Keratinocyte (primary cell): Measurements from ENCODE around the gene CCDC197. TPM values are rescaled to one million over a fixed set of nuclear protein-coding genes. Genes with fewer than 3 reads are reported as not detected.

Experiments used
- DNase-seq: peaks from one replicate; pipeline ENCODE4 v3.0.0-alpha.2; 2011; ENCODE audit warnings: low read depth, missing footprints, low spot score
- FAIRE-seq: peaks from 2 replicates; lab custom pipeline; 2011; peaks lifted over from hg19 to GRCh38; lab: Jason Lieb, UNC
- H2AFZ ChIP-seq: 2 replicates; pipeline ENCODE4 v1.6.0; 2012; ENCODE audit warnings: low read length, control low read depth, inconsistent platforms; ENCODE audit not compliant: control insufficient read depth
- H3K27ac ChIP-seq: 2 replicates; pipeline ENCODE4 v1.5.1; 2011; ENCODE audit warnings: low read length; ENCODE audit not compliant: control insufficient read depth, insufficient read depth
- H3K27me3 ChIP-seq: 3 replicates; pipeline ENCODE4 v1.6.0; 2011; ENCODE audit warnings: low read length; ENCODE audit not compliant: control insufficient read depth, insufficient read depth; ENCODE audit errors: extremely low read depth
- H3K36me3 ChIP-seq, 2 experiments: 2 replicates in 1 of 2; 3 replicates in 1 of 2; pipeline ENCODE4 v1.5.1; 2011; ENCODE audit warnings: low read length in 2 of 2, mild to moderate bottlenecking in 1 of 2; ENCODE audit not compliant: control insufficient read depth in 2 of 2, insufficient read depth in 2 of 2; ENCODE audit errors: extremely low read depth in 1 of 2
- H3K4me1 ChIP-seq: 3 replicates; pipeline ENCODE4 v1.5.1; 2011; ENCODE audit warnings: low read length; ENCODE audit not compliant: control insufficient read depth, insufficient read depth; ENCODE audit errors: extremely low read depth
- H3K4me2 ChIP-seq: 3 replicates; pipeline ENCODE4 v1.6.0; 2011; ENCODE audit warnings: low read depth, low read length; ENCODE audit not compliant: control insufficient read depth, insufficient read depth; ENCODE audit errors: extremely low read depth
- H3K4me3 ChIP-seq, 3 experiments: fragments of 200-600 bp in 1 of 3; sonication (generic) in 1 of 3; 2 replicates in 2 of 3; 3 replicates in 1 of 3; pipeline ENCODE4 v1.5.1; 2011 to 2016; ENCODE audit warnings: low read length in 3 of 3, mild to moderate bottlenecking in 3 of 3, control low read depth in 2 of 3, inconsistent platforms in 1 of 3, low read depth in 1 of 3, mixed read lengths in 1 of 3, mixed run types in 1 of 3, moderate library complexity in 1 of 3; ENCODE audit not compliant: control insufficient read depth in 2 of 3, insufficient read depth in 2 of 3; ENCODE audit errors: extremely low read depth in 1 of 3
- H3K79me2 ChIP-seq: 2 replicates; pipeline ENCODE4 v1.6.0; 2012; ENCODE audit warnings: low read length; ENCODE audit not compliant: control insufficient read depth, insufficient read depth
- H3K9ac ChIP-seq: 3 replicates; pipeline ENCODE4 v1.6.0; 2011; ENCODE audit warnings: low read length; ENCODE audit not compliant: control insufficient read depth, insufficient read depth; ENCODE audit errors: extremely low read depth
- H3K9me1 ChIP-seq: 3 replicates; pipeline ENCODE4 v1.6.0; 2011; ENCODE audit warnings: low read length; ENCODE audit not compliant: control insufficient read depth, insufficient read depth; ENCODE audit errors: extremely low read depth
- H3K9me3 ChIP-seq: 2 replicates; pipeline ENCODE4 v1.5.1; 2012; ENCODE audit warnings: low read depth, low read length; ENCODE audit not compliant: control insufficient read depth
- H4K20me1 ChIP-seq: 3 replicates; pipeline ENCODE4 v1.6.0; 2011; ENCODE audit warnings: low read length; ENCODE audit not compliant: control insufficient read depth, insufficient read depth; ENCODE audit errors: extremely low read depth
- CTCF ChIP-seq, 3 experiments: IDR thresholded peaks in 1 of 3; conservative IDR thresholded peaks in 1 of 3; optimal IDR thresholded peaks in 1 of 3; 2 replicates in 2 of 3; 3 replicates in 1 of 3; pipeline versions ENCODE3 to v1.5.1; 2011; ENCODE audit warnings: low read length in 3 of 3, mild to moderate bottlenecking in 3 of 3, moderate library complexity in 2 of 3, control low read depth in 1 of 3, inconsistent platforms in 1 of 3; ENCODE audit not compliant: insufficient read depth in 2 of 3; ENCODE audit errors: extremely low read depth in 1 of 3
- EZH2 ChIP-seq: IDR thresholded peaks from one replicate; pipeline ENCODE4 v1.6.1; 2012; ENCODE audit warnings: inconsistent platforms, mild to moderate bottlenecking, low read length, moderate library complexity
- dilution Hi-C: fragments of 300-500 bp; cut with MboI; formaldehyde crosslinking; loops from one replicate; pipeline ENCODE4 v1.7.0; 2020; ENCODE audit warnings: low sequenced_read_pairs; ENCODE audit not compliant: extremely low pct_ligation_motif_present
- polyA plus RNA-seq, 5 experiments: library from polyadenylated mRNA; depleted of rRNA in 3 of 5; stranded (reverse) in 3 of 5; stranded (forward) in 1 of 5; unstranded in 1 of 5; fragments of >200 nt; gene quantifications; 1 replicate in 1 of 5; 2 replicates in 3 of 5; 3 replicates in 1 of 5; pipeline versions ENCODE4 v1.2.1 to v1.2.3, GENCODE V29; 2011 to 2012; ENCODE audit warnings: missing spikeins in 2 of 5, low read depth in 1 of 5, low replicate concordance in 1 of 5

The CCDC197 gene
- polyA plus RNA-seq, 1 donor (not counting 4 experiments of a cell fraction or from before 2014, with no cell fraction given) = not detected

- Histone ChIP-seq H2AFZ (no peak overlapping the region), H3K4me1 (peaks cover 19% of the 10 kb centered on the region), H4K20me1 (no peaks in the 10 kb centered on the region), H3K9me3 (no peaks in the 10 kb centered on the region), H3K9ac (no peak overlapping the region), H3K4me3 (no peak overlapping the region), H3K36me3 (no peaks in the 10 kb centered on the region), H3K27me3 (peaks cover 4% of the 10 kb centered on the region), H3K79me2 (no peaks in the 10 kb centered on the region), H3K27ac (no peak overlapping the region), H3K4me2 (no peak overlapping the region), H3K9me1 (no peaks in the 10 kb centered on the region)
- FAIRE-seq (no peak), DNase-seq (no peak)
- TF ChIP-seq CTCF (optimal IDR thresholded peaks at IDR 0.05 in 1 of 3, IDR thresholded peaks at IDR 0.05 in 1 of 3, conservative IDR thresholded peaks at IDR 0.05 in 1 of 3; ENCODE audit: extremely low read depth in 1 of 3, insufficient read depth in 2 of 3, low read length in 3 of 3) (peak; percentile 34 to 48 (median 39)), EZH2 (no peak)
- dilution Hi-C loops = no loop called here
These were observed 8.4 kb downstream of the CCDC197 start for GRCh38 chr14:94005324-94006073.

- no peak overlapping the region for H2AFZ ChIP-seq
- dilution Hi-C loops = no loop called here
These were observed 11.1 kb downstream of the CCDC197 start for GRCh38 chr14:94008234-94008633.

More at GRCh38 chr14:94008234-94008633, 11.1 kb downstream of the CCDC197 start:
- H4K20me1 ChIP-seq = no peaks in the 10 kb centered on the region
- no peak for FAIRE-seq
- peaks cover 4% of the 10 kb centered on the region for H3K27me3 ChIP-seq
- H3K9me1 ChIP-seq = no peaks in the 10 kb centered on the region
- no peak overlapping the region for H3K4me3 ChIP-seq
- H3K9me3 ChIP-seq = no peaks in the 10 kb centered on the region
- TF ChIP-seq CTCF (optimal IDR thresholded peaks at IDR 0.05 in 1 of 3, IDR thresholded peaks at IDR 0.05 in 1 of 3, conservative IDR thresholded peaks at IDR 0.05 in 1 of 3; ENCODE audit: extremely low read depth in 1 of 3, insufficient read depth in 2 of 3, low read length in 3 of 3) = no peak
- no peak for TF ChIP-seq EZH2
- H3K27ac ChIP-seq = no peak overlapping the region
- peaks cover 11% of the 10 kb centered on the region for H3K4me1 ChIP-seq
- no peaks in the 10 kb centered on the region for H3K79me2 ChIP-seq
- no peak overlapping the region for H3K4me2 ChIP-seq
- no peak for DNase-seq
- no peaks in the 10 kb centered on the region for H3K36me3 ChIP-seq
- H3K9ac ChIP-seq = no peak overlapping the region
